ENCODE data around the gene VTI1A.

Gene VTI1A

GRCh38 chr10:112695539-112695938 lies 248.5 kb downstream of the VTI1A start:
- DNase-seq: no peak

GRCh38 chr10:112696592-112696991 lies 249.6 kb downstream of the VTI1A start:
- DNase-seq: no peak

GRCh38 chr10:112698133-112698817 lies 251.3 kb downstream of the VTI1A start:
- DNase-seq: no peak

- no peak for DNase-seq
Measured at GRCh38 chr10:112698818-112699164, 251.8 kb downstream of the VTI1A start.

GRCh38 chr10:112700215-112700671 lies 253.2 kb downstream of the VTI1A start:
- DNase-seq: no peak

- no peak for DNase-seq
Measured at GRCh38 chr10:112701211-112701877, 254.3 kb downstream of the VTI1A start.

GRCh38 chr10:112701878-112702255 lies 254.9 kb downstream of the VTI1A start:
- no peak for DNase-seq

GRCh38 chr10:112706577-112706976 lies 259.6 kb downstream of the VTI1A start:
- no peak for DNase-seq

- no peak for DNase-seq
Measured at GRCh38 chr10:112708461-112708860, 261.4 kb downstream of the VTI1A start.

- DNase-seq: no peak
Measured at GRCh38 chr10:112710528-112710927, 263.5 kb downstream of the VTI1A start.

GRCh38 chr10:112711366-112711765 lies 264.4 kb downstream of the VTI1A start:
- no peak for DNase-seq

- DNase-seq: no peak
Measured at GRCh38 chr10:112712536-112712935, 265.5 kb downstream of the VTI1A start.

GRCh38 chr10:112713411-112713810 lies 266.4 kb downstream of the VTI1A start:
- DNase-seq: no peak

GRCh38 chr10:112715581-112715980 lies 268.6 kb downstream of the VTI1A start:
- no peak for DNase-seq

- no peak for DNase-seq
Measured at GRCh38 chr10:112716076-112716475, 269.1 kb downstream of the VTI1A start.

- DNase-seq: no peak
Measured at GRCh38 chr10:112716924-112717413, 270.0 kb downstream of the VTI1A start.

GRCh38 chr10:112720178-112720577 lies 273.2 kb downstream of the VTI1A start:
- DNase-seq: no peak

- no peak for DNase-seq
Measured at GRCh38 chr10:112721080-112721698, 274.2 kb downstream of the VTI1A start.

GRCh38 chr10:112722758-112723157 lies 275.7 kb downstream of the VTI1A start:
- no peak for DNase-seq

- no peak for DNase-seq
Measured at GRCh38 chr10:112723876-112724275, 276.9 kb downstream of the VTI1A start.

- DNase-seq: no peak
Measured at GRCh38 chr10:112724404-112724991, 277.5 kb downstream of the VTI1A start.

GRCh38 chr10:112728118-112728883 lies 281.3 kb downstream of the VTI1A start:
- no peak for DNase-seq

- no peak for DNase-seq
Measured at GRCh38 chr10:112728997-112729396, 282.0 kb downstream of the VTI1A start.

All from DMS79 treated with DMSO at 0.1 percent for 48 hours (cell line).